Activated CD4-positive, alpha-beta T cell treated with anti-CD3 and anti-CD28 coated beads, Interleukin-2, amount 50 U/mL, for 24 hours (primary cell): ENCODE results near the gene BAIAP2L2.
"Not testable (repeated sequence)": the region's sequence is repeated elsewhere in the genome, so short reads cannot be mapped to it uniquely, and the experiment has no call there.

Experiments used
- DNase-seq, 2 donors: peaks; one replicate each; pipeline ENCODE4 v3.0.0-alpha.2; 2020; ENCODE audit warnings: low read depth in 1 of 2, low spot score in 1 of 2

Gene BAIAP2L2

DNA sequence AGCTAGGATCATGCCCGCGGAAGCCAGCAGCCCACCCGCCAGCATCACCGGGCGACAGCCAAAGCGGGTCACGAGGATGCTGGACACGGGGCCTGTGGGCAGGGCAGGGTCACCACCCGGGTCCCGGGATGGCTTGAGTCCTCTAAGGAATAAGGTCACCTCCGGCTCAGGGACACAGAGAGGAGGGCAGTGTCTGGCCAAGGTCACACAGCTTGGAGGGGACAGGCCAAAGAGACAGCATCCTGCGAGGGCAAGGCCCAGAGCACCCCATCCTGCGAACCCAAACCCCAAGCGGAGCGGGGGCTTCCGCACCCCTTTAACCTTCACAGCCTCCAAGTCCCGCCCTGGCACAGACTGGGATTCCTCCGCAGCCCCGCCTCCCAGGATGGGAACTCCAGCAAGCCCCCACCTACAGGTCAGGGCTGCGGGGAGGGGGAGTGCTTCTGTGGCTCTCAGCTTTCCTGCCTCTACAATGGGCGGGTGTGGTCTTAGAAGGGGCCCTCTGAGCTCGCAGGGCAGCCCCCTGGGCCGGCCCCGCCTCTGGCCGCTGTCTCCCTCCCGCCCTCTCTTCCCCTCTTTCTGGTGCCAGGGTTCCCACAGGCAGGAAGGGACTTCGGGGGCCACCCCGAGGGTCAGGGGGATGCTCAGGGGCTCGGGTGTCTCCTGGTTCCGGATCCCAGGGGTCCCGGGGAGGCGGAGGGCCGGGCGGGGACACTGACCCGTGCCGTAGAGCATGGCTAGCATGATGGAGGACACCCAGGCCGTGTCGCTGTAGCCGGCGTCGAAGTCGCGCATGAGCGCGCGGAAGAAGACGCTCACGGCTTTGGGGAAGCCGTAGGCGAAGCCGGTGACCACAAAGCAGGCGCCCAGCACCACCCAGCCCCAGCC lies 28.3 kb downstream of the BAIAP2L2 start:
- DNase-seq: no peak

DNA sequence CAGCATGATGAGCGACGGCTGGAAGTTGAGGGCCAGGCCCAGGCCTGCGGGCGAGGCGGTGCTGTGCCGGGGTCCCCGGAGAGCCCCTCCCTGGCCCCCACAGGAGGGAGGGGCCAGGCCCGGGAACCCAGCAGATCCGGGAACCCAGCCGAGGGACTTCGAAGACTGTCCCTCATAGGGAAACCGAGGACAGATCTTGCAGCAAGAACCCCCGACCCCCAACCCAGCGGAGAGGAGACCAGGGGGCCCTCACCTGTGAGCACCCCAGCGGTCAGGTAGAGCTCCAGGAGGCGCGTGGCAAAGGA lies 28.9 kb downstream of the BAIAP2L2 start:
- DNase-seq: no peak

DNA sequence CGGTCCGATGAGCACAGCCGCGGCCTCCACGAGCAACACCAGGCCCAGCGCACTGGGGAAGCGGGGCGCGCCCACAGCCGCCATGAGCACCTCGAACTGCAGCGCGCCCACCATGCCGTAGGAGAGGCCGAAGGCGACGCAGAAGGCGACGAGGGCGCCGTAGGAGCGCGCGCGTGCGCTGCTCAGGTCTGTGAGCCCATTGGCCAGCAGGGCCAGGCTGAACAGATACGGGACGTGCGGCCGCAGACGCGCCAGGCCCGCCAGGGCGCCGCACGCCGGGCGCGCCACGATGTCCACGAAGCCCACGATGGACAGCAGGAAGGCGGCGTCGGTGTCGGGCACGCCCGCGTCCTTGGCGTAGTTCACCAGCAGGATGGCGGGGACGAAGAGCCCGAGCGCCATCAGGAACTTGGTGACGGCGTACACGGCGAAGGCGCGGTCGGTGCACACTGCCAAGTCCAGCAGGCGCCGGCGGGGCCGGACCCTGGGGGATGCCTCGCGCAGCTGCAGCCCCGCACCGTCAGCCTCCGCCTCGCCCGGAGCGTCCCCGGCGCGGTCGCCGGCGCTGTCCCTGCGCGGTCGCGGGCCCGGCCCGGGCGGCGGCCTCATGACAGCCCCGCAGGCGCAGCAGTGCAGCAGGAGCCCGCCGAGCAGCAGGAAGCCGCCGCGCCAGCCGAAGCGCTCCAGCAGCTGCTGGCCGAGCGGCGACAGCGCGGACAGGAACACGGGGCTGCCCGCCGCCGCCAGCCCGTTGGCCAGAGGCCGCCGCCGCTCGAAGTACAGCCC lies 29.4 kb downstream of the BAIAP2L2 start:
- DNase-seq: no peak

DNA sequence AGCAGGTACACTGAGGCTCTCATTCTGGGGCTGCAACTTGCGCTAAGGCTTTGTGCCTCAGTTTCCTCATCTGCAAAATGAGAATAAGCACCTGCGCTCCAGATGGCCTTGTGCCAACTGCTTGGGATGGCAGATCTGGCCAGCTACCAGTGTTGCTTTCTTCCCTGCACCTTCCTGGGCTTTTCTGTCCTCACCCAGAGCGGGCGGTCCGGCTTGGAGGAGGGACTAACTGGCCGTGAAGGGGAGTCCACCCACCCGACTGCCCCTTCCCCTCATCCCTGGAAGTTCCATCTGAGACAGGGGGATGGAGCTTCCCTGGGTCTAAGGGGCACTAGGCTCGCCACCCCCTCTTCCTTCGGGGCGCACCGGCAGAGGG lies 30.0 kb downstream of the BAIAP2L2 start:
- no peak for DNase-seq

DNA sequence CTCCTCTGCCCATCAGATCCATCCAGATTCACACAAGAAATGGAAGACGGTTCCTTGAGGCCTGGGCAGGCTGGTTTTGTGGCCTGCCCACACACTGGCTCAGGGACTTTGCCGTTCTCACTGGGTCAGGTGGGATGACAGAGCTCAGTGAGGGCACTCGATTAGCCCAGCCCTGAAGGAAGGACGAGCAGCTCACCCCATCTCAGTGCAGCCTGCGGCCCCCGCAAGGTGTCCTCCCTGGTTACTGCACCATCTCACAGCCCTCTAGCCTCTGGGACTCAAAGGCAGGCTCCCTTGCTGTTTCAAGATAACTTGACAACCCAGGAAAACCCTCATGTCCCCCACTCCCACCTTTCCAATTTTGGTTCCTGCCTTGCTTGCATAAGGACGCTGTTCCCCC lies 30.7 kb downstream of the BAIAP2L2 start:
- DNase-seq: no peak

DNA sequence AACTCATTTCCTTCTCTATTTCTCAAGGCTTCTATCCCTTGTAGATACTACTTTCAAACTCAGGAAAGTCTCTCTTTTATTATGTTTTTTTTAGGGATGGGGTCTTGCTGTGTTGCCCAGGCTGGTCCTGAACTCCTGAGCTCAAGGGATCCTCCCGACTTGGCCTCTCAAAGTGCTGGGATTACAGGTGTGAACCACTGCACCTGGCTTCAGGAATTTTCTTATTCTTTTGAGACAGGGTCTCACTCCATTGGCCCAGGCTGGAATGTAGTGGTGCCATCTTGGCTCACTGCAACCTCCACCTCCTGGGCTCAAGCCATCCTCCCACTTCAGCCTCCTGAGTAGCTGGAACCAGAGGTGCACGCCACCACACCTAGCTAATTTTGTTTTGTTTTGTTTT lies 31.3 kb downstream of the BAIAP2L2 start:
- DNase-seq: not testable (repeated sequence)

DNA sequence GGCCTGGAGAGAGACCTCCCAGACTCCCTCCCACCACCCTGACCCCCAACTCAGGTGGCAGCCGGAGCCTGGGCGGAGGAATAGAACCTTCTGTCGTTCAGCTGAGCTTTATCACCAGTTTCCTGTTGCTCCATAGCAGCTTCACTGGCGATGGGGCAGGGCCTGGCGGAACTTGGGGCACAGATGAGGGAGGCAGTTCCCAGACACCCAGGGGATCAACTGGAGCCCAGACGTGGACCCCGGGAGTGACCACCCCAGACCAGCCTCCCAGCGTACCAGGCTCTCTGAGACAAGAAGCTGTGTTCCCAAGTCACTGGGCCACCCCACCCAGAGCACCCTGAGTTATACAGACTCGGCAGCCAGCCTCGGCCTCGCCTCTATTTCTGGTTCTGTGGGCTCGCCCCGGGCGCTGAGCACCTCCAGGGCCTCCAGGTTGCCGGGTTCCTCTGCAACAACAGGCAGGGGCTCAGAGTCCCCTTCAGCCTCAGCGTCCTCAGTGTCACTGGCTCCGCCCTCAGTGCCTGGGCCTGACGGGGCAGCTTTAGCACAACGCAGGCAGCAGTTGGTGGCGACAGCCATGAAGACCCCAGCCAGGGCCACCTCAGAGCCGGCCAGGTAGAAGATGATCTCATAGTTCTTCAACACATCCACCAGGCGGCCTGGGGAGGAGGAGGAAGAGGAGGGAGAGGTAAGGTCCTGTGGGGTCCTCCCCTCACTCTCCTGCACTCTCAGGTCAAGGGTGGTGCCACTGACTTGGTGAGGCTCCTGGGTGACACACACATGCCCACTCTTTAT lies 32.2 kb downstream of the BAIAP2L2 start:
- no peak for DNase-seq

DNA sequence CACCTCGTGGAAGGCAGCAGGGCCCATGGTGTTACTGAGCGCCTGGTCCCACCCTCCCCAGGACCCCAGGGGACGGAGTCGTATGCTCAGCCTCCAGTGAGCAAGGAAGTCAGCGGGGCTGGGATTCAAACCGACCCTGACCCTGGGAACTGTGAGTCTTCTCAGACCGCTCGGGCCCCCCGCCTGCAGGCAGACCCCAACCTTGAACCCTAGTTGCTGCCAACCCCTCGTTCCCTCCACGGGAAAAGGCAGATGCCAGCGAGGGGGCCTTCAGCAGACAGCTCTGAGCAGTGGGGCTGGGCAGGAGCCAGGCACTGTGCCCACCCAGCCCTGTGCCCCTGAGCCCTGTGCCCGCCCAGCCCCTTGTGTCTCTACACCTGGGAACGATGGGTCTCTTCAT lies 32.9 kb downstream of the BAIAP2L2 start:
- no peak for DNase-seq

DNA sequence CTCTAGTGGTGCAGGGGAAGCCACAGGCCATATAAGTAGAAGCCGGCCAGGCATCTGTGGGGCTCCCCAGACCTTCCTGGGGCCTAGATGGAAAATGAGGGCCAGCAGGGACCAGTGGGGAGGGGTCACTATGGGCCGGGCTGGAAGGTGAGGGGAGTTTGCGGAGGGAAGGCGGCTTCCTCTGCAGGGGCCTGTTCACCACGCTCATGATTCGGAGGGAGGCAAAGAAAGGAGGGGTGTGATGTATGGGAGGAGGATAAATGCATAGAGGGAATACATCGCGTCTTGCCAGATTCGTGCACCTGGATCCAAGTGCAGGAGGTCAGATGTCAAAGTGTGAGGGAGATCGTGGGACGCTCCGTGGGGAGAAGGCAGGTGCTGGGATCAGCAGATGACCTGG lies 33.4 kb downstream of the BAIAP2L2 start:
- DNase-seq: no peak

DNA sequence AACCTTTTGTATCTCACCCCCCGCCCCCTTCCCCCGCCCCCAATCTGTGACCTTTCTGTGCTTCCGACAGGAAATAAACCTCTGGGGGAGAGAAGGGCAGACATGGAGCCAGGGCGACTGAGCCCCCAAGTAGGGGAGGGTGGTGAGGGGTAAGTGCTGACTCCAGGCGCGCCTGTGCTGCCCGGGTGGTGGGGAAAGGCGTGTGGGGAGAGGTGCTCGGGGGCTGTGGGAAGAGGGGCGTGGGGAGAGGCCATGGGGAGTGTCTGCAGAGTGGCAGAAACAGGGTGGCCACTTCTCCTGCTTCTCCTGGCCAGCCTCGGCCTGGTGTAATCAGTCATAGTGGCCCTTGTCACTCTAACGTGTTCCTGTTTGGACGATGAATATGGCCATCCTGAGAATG lies 34.5 kb downstream of the BAIAP2L2 start:
- no peak for DNase-seq

DNA sequence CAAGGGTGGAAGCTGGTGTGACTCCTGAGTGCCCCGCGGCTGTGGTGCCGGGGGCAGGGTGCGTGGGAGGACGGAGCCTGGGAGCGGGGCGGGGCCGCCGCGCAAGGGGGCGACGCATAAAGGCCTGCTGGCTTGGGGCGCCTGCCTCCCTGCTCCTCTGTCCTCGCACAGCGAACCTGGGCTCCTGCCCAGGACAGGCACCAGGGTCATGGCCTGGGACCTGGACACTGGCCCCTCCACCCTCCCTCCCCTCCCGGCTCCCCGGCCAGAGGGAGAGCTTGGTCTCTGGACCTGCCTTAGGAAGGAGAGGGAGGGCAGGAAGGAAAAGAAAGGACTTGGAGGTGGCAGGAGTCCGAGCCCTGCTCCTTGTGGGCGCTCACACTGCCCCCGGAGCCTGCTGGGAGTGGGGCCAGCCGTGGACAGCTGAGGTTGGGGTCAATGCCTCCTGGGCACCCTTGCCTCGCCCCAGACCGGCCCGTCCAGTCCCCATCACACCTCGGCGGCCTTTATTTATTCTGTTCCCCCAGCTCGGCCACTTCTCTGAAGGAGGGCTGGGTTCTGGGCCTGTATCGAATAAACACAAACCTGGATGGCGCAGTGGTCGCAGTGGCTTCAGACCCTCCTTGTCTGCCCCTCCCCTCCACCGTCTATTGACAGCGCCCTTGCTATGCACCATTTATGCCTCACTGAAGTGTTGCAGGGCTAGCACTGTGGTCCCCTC lies 35.2 kb downstream of the BAIAP2L2 start:
- DNase-seq: no peak

DNA sequence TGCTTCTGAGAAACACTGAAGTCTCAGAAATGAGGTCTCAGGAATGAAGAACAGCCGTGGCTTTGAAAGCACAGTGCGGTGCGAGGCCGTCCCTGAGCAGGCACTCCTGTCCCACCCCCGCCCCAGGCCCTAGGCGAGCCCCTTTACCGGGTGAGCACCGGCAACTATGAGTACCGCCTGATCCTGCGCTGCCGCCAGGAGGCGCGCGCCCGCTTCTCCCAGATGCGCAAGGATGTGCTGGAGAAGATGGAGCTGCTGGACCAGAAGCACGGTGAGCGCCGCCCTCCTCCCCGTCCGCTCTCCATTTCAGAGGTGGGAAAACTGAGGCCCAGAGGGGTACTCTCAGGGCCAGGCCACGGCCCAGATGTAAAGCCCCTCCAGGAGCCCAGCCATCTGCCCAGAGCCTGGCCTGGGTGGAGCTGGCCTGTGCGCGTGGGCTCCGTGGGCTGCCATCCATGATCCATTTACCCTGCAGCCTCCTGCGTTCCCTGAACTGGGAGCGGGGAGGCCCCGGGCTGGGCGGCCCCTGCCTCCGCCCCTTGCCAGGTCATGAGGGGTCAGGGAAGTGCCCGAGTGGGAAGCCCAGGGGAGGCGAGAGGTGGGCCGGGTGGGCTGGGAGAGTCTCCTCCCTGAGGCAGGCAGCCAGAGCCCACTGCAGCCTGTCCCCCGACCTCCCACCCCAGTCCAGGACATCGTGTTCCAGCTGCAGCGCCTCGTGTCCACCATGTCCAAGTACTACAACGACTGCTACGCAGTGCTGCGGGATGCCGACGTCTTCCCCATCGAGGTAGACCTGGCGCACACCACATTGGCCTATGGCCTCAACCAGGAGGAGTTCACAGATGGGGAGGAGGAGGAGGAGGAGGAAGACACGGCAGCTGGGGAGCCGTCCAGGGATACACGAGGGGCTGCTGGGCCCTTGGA lies 36.0 kb downstream of the BAIAP2L2 start:
- DNase-seq: no peak

DNA sequence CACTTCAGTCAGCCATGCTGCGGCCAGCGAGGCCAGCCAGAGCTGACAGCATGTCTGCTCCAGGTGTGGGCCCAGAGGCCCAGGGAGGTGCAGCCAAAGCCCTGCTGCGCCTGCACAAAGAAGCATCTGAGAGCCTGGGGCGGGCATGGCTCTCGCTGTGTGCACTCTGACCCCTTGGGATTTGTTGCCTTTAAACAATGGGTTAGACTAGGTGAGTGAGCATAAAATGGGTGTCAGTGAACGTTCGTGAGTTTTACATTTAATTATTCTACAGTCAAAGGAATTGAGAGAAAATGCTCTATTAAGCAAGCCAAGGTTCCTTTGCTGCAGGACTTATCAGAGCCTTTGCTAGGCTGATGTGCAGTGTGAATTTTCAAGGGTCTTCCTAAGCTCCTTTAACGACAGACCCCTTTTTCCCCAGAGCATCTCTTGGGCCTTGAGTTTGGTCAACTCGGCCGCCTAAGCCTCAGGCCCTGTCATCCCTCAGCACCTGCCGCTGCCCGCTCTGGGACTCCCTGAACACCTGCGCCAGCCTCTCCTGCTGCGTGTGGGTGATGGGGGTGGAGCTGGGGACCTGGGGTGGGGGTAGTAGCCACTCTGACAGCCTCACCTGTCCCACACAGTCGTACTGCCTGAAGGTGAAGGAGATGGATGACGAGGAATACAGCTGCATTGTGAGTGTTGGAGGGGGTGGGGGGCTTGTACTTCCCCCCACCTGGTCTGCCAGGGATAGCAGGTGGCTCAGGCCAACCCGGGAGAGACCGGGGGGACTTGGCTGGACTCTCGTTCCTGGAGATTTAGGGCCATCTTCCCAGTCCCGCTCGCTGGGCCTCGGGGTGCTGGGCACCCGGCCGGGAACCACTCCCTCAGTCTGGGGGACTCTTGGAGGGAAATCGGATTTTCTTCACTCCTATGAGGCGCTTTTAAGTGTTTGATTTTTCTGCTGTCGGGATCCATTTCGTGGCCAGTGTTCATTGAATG lies 37.0 kb downstream of the BAIAP2L2 start:
- DNase-seq: no peak

DNA sequence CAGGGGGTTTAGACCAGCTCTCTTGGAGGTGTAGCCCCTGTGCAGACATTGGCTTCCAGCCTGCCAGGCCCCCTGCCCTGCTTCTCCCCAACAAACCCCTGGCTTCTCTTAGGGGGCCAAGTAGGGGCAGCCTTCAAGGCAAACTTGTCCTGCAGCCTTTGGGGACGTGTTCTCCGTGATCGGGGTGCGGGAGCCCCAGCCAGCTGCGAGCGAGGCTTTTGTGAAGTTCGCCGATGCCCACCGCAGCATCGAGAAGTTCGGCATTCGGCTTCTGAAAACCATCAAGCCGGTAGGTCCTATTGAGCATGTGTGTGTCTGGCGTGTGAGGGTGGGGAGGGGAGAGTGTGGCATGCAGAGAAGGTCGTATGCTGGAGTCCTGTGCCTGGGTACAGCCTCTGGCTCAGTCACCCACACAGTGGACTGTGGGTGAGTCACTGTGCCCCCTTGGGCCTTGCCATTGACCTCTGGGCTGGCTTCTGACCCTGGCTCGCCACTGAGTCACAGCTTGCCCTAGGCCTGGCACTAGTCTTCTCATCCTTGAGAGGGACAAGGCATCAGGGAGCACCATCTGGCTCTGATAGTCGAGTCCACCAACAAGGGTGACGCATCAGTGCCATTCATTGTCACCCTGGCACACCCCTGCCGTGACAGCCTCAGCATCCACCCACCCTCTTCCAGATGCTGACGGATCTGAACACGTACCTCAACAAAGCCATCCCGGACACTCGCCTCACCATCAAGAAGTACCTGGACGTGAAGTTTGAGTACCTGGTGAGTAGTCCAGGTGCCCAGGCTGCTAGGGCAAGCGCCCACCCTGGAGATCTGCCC lies 37.9 kb downstream of the BAIAP2L2 start:
- no peak for DNase-seq

DNA sequence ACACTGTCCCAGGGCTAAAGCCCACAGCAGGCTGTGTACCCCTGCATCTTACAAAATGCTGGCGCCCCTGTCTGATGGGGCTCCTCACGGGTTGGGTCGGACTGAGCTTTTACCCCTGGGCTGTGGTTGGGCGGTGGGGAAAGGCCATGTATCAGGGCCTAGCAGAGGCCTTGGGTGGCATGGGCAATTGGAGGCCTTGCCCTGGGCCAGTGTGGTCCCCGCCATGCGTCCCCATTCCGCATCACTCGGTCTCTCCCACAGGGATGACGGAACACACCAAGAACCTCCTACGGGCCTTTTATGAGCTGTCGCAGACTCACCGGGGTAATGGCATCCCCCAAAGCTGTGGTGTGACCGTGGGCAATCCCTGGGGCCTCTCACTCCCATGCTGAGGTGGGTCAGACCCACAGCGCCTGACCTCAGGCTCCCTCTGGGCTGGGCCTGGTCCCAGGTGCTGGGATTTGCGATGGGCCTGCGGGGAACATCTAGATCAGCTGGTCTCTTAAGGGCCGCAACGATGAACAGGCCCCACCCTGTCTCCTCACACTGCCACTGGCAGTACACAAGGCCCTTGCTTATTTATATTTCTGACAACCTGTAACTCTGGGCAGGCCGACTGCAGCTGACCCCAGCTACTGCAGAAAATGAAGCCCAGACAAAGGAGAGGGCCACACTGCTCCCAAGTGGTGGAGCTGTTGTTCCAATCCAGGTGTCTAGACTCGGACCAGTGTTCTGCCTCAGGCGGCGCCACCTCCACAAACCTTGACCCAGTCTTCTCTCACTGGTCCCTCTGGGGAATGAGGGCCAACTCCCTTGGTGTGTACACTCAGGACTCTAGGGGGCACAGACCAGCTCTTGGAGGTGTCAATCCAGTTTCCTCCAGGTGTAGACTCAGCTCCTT lies 38.8 kb downstream of the BAIAP2L2 start:
- no peak for DNase-seq

DNA sequence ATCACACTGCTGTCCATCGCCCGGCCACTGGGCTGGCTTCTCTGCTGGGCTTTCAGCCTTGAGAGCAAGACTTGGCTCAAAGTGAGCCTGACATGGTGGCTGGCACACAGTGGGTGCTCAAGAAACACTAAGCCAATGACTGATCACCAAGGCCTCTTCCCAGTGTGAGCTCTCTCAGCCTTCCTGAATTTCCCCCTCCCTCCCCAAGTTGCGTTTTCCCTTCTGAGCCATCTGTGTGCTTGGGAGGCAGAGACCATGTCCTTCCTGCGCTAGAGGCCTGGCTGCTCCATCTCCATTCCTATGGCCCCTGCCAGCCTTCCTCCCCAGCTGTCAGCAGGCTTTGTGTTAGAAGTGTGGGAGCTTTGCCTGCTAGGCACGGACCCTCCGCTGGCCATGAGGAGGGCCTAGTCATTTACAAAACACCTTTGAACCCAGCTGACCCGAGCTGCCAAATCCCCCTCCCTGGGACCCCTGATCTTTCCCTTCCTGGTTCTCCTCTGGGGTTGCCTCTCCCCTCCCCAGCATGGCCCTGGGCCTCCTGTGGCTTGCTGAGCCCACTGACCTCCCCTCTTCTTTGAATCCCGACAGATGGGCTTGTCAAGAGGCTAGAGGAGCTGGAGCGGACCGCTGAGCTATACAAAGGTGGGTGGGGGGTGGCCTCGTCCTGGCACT lies 40.1 kb downstream of the BAIAP2L2 start:
- no peak for DNase-seq
